PC-3 (cell line): ENCODE data around the gene FTO. TPM values are rescaled to one million over a fixed set of nuclear protein-coding genes. Genes with fewer than 3 reads are reported as not detected.

Experiments
- ATAC-seq: fragments of 200-7000 bp; cut with Tn5 transposase; 2 replicates; pipeline ENCODE4 v1.9.1; 2020; ENCODE audit warnings: mild to moderate bottlenecking, moderate library complexity
- BruUV-seq: library from RNA; stranded (reverse); fragments of 400-500 nt; replicated peaks from 2 replicates; lab custom pipeline; 2021; lab: Mats Ljungman, UMichigan
- CTCF ChIA-PET: fragments of 300-600 bp; sonication (Branson Sonifier 250); formaldehyde crosslinking; loops from one replicate; lab custom pipeline; 2022; ENCODE audit warnings: antibody characterized with exemption; lab: Charles Lee
- POLR2A ChIA-PET: fragments of 300-600 bp; sonication (Branson Sonifier 250); formaldehyde crosslinking; loops from one replicate; lab custom pipeline; 2022; ENCODE audit warnings: antibody characterized with exemption; ENCODE audit not compliant: unreplicated experiment; lab: Charles Lee
- DNase-seq: peaks from one replicate; pipeline ENCODE4 v3.0.0-alpha.2; 2015
- H2AFZ ChIP-seq: fragments of 300-600 bp; sonication (generic); 2 replicates; pipeline ENCODE4 v1.6.0; 2016; ENCODE audit warnings: antibody characterized with exemption, low read length
- H3F3A ChIP-seq: fragments of 300-600 bp; sonication (generic); one replicate; pipeline ENCODE4 v1.6.0; 2017; ENCODE audit warnings: antibody characterized with exemption, low read length, control low read depth, mild to moderate bottlenecking; ENCODE audit not compliant: unreplicated experiment
- H3K27ac ChIP-seq: fragments of 300-600 bp; sonication (generic); 2 replicates; pipeline ENCODE4 v1.5.1; 2016; ENCODE audit warnings: mild to moderate bottlenecking, low read length
- H3K27me3 ChIP-seq: fragments of 300-600 bp; sonication (generic); 2 replicates; pipeline ENCODE4 v1.6.1; 2016; ENCODE audit warnings: low read length, mixed read lengths
- H3K36me3 ChIP-seq: fragments of 300-600 bp; sonication (generic); 2 replicates; pipeline ENCODE4 v1.6.1; 2016; ENCODE audit warnings: low read depth, mixed run types, low read length, mixed read lengths
- H3K4me1 ChIP-seq: fragments of 300-600 bp; sonication (generic); 2 replicates; pipeline ENCODE4 v1.5.1; 2016; ENCODE audit warnings: low read length; ENCODE audit not compliant: insufficient read depth
- H3K4me2 ChIP-seq: fragments of 300-600 bp; sonication (generic); 2 replicates; pipeline ENCODE4 v1.6.0; 2016; ENCODE audit warnings: low read length
- H3K4me3 ChIP-seq: fragments of 300-600 bp; sonication (generic); 2 replicates; pipeline ENCODE4 v1.5.1; 2016; ENCODE audit warnings: mild to moderate bottlenecking, low read length, mixed read lengths
- H3K79me2 ChIP-seq: fragments of 300-600 bp; sonication (generic); 2 replicates; pipeline ENCODE4 v1.6.1; 2017; ENCODE audit warnings: low read length, mixed read lengths
- H3K9ac ChIP-seq: fragments of 300-600 bp; sonication (generic); 2 replicates; pipeline ENCODE4 v1.6.0; 2016; ENCODE audit warnings: mild to moderate bottlenecking, low read length
- H3K9me2 ChIP-seq: fragments of 300-600 bp; sonication (generic); replicated peaks from 2 replicates; pipeline ENCODE4 v1.6.1; 2016; ENCODE audit warnings: mixed run types, low read length, mixed read lengths
- H3K9me3 ChIP-seq: fragments of 300-600 bp; sonication (generic); 2 replicates; pipeline ENCODE4 v1.6.1; 2016; ENCODE audit warnings: low read length, mixed read lengths
- H4K20me1 ChIP-seq: fragments of 300-600 bp; sonication (generic); 2 replicates; pipeline ENCODE4 v1.6.1; 2016; ENCODE audit warnings: low read length, mixed read lengths
- CTCF ChIP-seq: fragments of 300-600 bp; sonication (generic); conservative IDR thresholded peaks from 2 replicates; pipeline ENCODE4 v1.5.1; 2017; ENCODE audit warnings: antibody characterized with exemption, low read depth, mild to moderate bottlenecking, low read length
- EZH2 ChIP-seq: fragments of 300-600 bp; sonication (generic); IDR thresholded peaks from one replicate; pipeline ENCODE4 v1.6.1; 2017; ENCODE audit warnings: antibody characterized with exemption, mild to moderate bottlenecking, low read length; ENCODE audit not compliant: unreplicated experiment
- EZH2phosphoT487 ChIP-seq: fragments of 300-600 bp; sonication (generic); IDR thresholded peaks from 2 replicates; pipeline ENCODE4 v1.6.1; 2018; ENCODE audit warnings: mild to moderate bottlenecking, antibody characterized with exemption, low read length, borderline replicate concordance
- intact Hi-C: fragments of 100-400 bp; cut with micrococcal nuclease; formaldehyde crosslinking; loops from 2 replicates; pipeline ENCODE4 v1.9.0; 2023
- total RNA-seq: library from RNA; depleted of rRNA; stranded (reverse); fragments of >200 nt; gene quantifications from 2 replicates; pipeline ENCODE4 v1.2.3, GENCODE V29; 2014

The FTO gene
- total RNA-seq, 1 experiment from 2014 or later, result 27.0 TPM

DNA sequence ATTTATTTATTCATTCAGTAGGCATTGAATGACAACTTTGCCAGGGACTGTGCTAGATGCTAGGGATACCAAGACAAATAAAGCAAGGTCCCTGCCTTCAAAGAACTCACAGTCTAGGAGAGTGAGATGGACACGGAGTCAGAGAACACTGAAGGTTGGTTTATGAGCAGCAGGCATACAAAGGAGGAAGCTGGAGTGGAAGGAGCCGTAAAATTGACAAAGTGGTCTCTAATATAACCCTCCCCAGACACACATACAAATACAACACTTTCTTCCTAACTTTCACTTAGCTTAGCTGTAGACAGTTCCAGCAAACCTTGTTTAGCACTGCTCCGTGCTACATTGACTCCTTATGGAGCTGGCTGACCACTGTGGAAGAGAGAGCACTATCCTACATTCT is 353.0 kb downstream of the FTO start:
- no peak for ATAC-seq
- Histone ChIP-seq H2AFZ (no peak overlapping the region), H4K20me1 (no peaks in the 10 kb centered on the region), H3K79me2 (no peaks in the 10 kb centered on the region), H3K4me3 (no peak overlapping the region), H3F3A (no peaks in the 10 kb centered on the region), H3K9ac (no peak overlapping the region), H3K9me3 (no peaks in the 10 kb centered on the region), H3K4me2 (no peak overlapping the region), H3K4me1 (peaks cover 3% of the 10 kb centered on the region; the same call in 1 of the 2 replicates), H3K9me2 (no peaks in the 10 kb centered on the region), H3K27me3 (no peaks in the 10 kb centered on the region), H3K27ac (no peak overlapping the region), H3K36me3 (no peaks in the 10 kb centered on the region)
- DNase-seq, result no peak
- intact Hi-C loops, result no loop called here
- POLR2A ChIA-PET, result no interaction called here
- TF ChIP-seq EZH2 (no peak), EZH2phosphoT487 (no peak), CTCF (no peak)
- CTCF ChIA-PET, result no interaction called here
- BruUV-seq, result no TSS peak

DNA sequence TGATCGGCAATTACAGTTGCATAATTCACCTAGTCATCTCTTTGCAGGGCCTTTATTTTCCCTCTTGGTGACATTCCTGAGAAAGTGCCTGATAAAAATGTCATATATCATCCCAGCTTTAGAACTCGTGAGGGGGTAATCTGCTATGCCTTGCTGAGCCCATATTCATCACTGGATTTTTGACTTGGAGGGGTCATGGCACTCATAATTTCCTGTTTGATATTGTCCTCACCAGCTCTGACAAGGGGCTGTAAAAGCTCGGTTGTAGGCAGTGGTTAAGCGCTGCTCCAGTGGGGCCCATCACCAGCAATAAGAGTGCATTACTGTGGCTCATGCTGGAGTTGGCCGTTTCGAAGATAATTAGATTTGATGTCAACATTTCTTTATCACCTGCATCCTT is 355.4 kb downstream of the FTO start:
- Histone ChIP-seq H3K4me1 (peaks cover 3% of the 10 kb centered on the region; the same call in 1 of the 2 replicates), H3K27ac (no peak overlapping the region), H3K27me3 (no peaks in the 10 kb centered on the region), H3K79me2 (no peaks in the 10 kb centered on the region), H3K4me2 (no peak overlapping the region), H3K36me3 (no peaks in the 10 kb centered on the region), H3F3A (no peaks in the 10 kb centered on the region), H3K9me3 (no peaks in the 10 kb centered on the region), H3K9ac (no peak overlapping the region), H2AFZ (no peak overlapping the region), H3K4me3 (no peak overlapping the region), H3K9me2 (no peaks in the 10 kb centered on the region), H4K20me1 (no peaks in the 10 kb centered on the region)
- no peak for TF ChIP-seq EZH2phosphoT487
- ATAC-seq (no peak), DNase-seq (no peak)
- ChIA-PET POLR2A (no interaction called here), CTCF (no interaction called here)
- no TSS peak for BruUV-seq
- intact Hi-C loops, result no loop called here

DNA sequence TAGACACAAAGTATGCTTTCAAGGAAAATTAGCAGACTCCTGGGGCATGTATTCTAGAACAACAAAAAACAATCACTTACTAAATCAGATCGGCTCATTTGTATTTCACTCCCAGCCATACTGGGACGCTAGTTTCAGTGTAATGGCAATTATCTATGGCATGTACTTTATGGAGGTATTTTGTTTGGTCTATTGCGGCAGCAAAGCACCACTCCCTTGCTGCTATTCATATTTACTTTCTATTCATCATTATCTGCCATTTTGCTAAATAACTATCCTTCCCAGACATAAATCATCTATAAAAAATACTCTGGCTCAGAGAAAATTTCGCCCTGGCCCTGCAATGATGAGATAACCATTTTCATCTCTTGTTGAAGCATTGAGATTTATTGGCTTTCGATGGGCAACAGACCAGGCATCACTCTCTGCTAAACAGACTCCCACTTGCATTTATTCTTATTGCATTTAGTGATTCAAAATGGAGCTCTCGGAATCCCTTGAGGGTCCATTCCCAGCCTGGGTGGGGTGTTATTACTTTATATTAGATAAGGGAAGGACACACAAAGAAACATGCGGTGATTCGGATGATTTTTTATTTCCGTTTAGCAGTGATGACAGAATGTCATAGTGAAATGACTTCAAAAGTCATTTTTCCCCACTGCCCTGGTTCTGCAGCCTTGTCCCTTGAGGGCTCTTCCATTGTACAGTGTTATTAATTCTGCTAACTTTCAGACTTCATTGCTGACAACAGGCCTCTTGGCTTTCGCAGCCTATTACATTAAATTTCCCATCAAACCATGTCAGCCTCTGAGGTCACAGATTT is 356.9 kb downstream of the FTO start:
- Histone ChIP-seq H3K4me3 (no peak overlapping the region), H3K27ac (no peak overlapping the region), H3K36me3 (no peaks in the 10 kb centered on the region), H3F3A (no peaks in the 10 kb centered on the region), H3K79me2 (no peaks in the 10 kb centered on the region), H2AFZ (no peak overlapping the region), H4K20me1 (no peaks in the 10 kb centered on the region), H3K9me3 (no peaks in the 10 kb centered on the region), H3K4me2 (no peak overlapping the region), H3K27me3 (no peaks in the 10 kb centered on the region), H3K4me1 (peaks cover 3% of the 10 kb centered on the region; the same call in 1 of the 2 replicates), H3K9ac (no peak overlapping the region), H3K9me2 (no peaks in the 10 kb centered on the region)
- ATAC-seq (no peak), DNase-seq (no peak)
- intact Hi-C loops, result no loop called here
- ChIA-PET POLR2A (no interaction called here), CTCF (no interaction called here)
- BruUV-seq, result no TSS peak
- TF ChIP-seq EZH2 (no peak), EZH2phosphoT487 (no peak), CTCF (no peak)
